SK-N-SH (cell line): ENCODE data around the gene SYT5. TPM values are rescaled to one million over a fixed set of nuclear protein-coding genes. Genes with fewer than 3 reads are reported as not detected.

Experiments used
- CTCF ChIA-PET: fragments of 300-600, 350-600 bp; formaldehyde crosslinking; extraction: SDS; loops from one replicate; lab custom pipeline; 2021; lab: Yijun Ruan, JAX
- POLR2A ChIA-PET: fragments of 350-600 bp; sonication (Branson Sonifier 250); formaldehyde crosslinking; extraction: SDS; loops from one replicate; lab custom pipeline; 2020; ENCODE audit warnings: antibody characterized with exemption, inconsistent platforms; lab: Yijun Ruan, JAX
- DNase-seq: peaks from one replicate; pipeline ENCODE4 v3.0.0; 2012
- H2AFZ ChIP-seq: fragments of 200-600 bp; sonication (generic); 2 replicates; pipeline ENCODE4 v1.8.1; 2016; ENCODE audit warnings: antibody characterized with exemption, mild to moderate bottlenecking, low read depth
- H3F3A ChIP-seq: fragments of 200-600 bp; sonication (generic); replicated peaks from 2 replicates; pipeline ENCODE3; 2016; ENCODE audit warnings: antibody characterized with exemption, mild to moderate bottlenecking; ENCODE audit not compliant: insufficient read depth
- H3K27ac ChIP-seq, 2 experiments: fragments of 200-500 bp in 1 of 2; fragments of 200-600 bp in 1 of 2; sonication (Bioruptor generic) in 1 of 2; sonication (generic), shearing (Covaris generic) in 1 of 2; 2 replicates each; pipeline versions ENCODE4 v1.5.1 to v1.6.1; 2014 to 2016; ENCODE audit warnings: low read depth in 2 of 2, inconsistent platforms in 1 of 2, low read length in 1 of 2, mild to moderate bottlenecking in 1 of 2, mixed read lengths in 1 of 2
- H3K27me3 ChIP-seq: fragments of 200-600 bp; sonication (generic), shearing (Covaris generic); 2 replicates; pipeline ENCODE4 v1.6.1; 2016; ENCODE audit warnings: mixed run types; ENCODE audit not compliant: insufficient read depth
- H3K36me3 ChIP-seq, 2 experiments: fragments of 200-500 bp in 1 of 2; fragments of 200-600 bp in 1 of 2; sonication (Bioruptor generic) in 1 of 2; sonication (generic) in 1 of 2; replicated peaks in 1 of 2; 2 replicates each; pipeline versions ENCODE3 to v1.5.1; 2014 to 2016; ENCODE audit warnings: low read length in 1 of 2, mild to moderate bottlenecking in 1 of 2; ENCODE audit not compliant: insufficient read depth in 2 of 2, control insufficient read depth in 1 of 2
- H3K4me1 ChIP-seq, 2 experiments: fragments of 200-500 bp in 1 of 2; fragments of 200-600 bp in 1 of 2; sonication (Bioruptor generic) in 1 of 2; sonication (generic), shearing (Covaris generic) in 1 of 2; 2 replicates each; pipeline versions ENCODE4 v1.5.1 to v1.6.1; 2014 to 2016; ENCODE audit warnings: low read depth in 1 of 2, low read length in 1 of 2, mixed run types in 1 of 2; ENCODE audit not compliant: insufficient read depth in 2 of 2, control insufficient read depth in 1 of 2
- H3K4me2 ChIP-seq: fragments of 200-600 bp; sonication (generic), shearing (Covaris generic); 2 replicates; pipeline ENCODE4 v1.6.1; 2017; ENCODE audit warnings: mixed run types
- H3K4me3 ChIP-seq, 2 experiments: fragments of 200-500 bp in 1 of 2; fragments of 200-600 bp in 1 of 2; sonication (Bioruptor generic) in 1 of 2; sonication (generic), shearing (Covaris generic) in 1 of 2; 2 replicates each; pipeline versions ENCODE4 v1.5.1 to v1.8.1; 2014 to 2016; ENCODE audit warnings: low read depth in 2 of 2, inconsistent platforms in 1 of 2, low read length in 1 of 2, mild to moderate bottlenecking in 1 of 2, mixed read lengths in 1 of 2, moderate library complexity in 1 of 2
- H3K79me2 ChIP-seq: fragments of 200-600 bp; sonication (generic); 2 replicates; pipeline ENCODE4 v1.8.1; 2017; ENCODE audit warnings: mild to moderate bottlenecking; ENCODE audit not compliant: insufficient read depth
- H3K9ac ChIP-seq: fragments of 200-600 bp; sonication (generic); 2 replicates; pipeline ENCODE4 v1.6.1; 2017; ENCODE audit warnings: mixed run types
- H3K9me2 ChIP-seq: fragments of 200-600 bp; sonication (generic); 2 replicates; pipeline ENCODE4 v1.6.1; 2017; ENCODE audit warnings: mixed run types
- H3K9me3 ChIP-seq: fragments of 200-600 bp; sonication (generic); 2 replicates; pipeline ENCODE4 v1.6.1; 2017; ENCODE audit warnings: mixed run types, mild to moderate bottlenecking, moderate library complexity
- H4K20me1 ChIP-seq: fragments of 200-600 bp; sonication (generic); 2 replicates; pipeline ENCODE4 v1.6.1; 2017; ENCODE audit warnings: mild to moderate bottlenecking, mixed run types; ENCODE audit not compliant: insufficient read depth
- CHD2 ChIP-seq: fragments of 150-350 bp; IDR thresholded peaks from 2 replicates; pipeline ENCODE4 v1.6.1; 2018; ENCODE audit warnings: low read length; ENCODE audit not compliant: partially characterized antibody
- CTCF ChIP-seq: fragments of 200-600 bp; sonication (generic); IDR thresholded peaks from 2 replicates; pipeline ENCODE4 v1.6.1; 2017; ENCODE audit warnings: antibody characterized with exemption, mild to moderate bottlenecking, moderate library complexity
- EP300 ChIP-seq, 2 experiments: IDR thresholded peaks; 2 replicates each; pipeline versions ENCODE4 v1.4.0 to v1.6.1; 2012; ENCODE audit warnings: borderline replicate concordance in 1 of 2, low read depth in 1 of 2, low read length in 1 of 2
- EZH2phosphoT487 ChIP-seq: fragments of 200-600 bp; sonication (generic); IDR thresholded peaks from 2 replicates; pipeline ENCODE4 v1.6.1; 2017; ENCODE audit warnings: low read depth, mixed run types, mild to moderate bottlenecking, antibody characterized with exemption, moderate library complexity, borderline replicate concordance
- FOSL2 ChIP-seq: IDR thresholded peaks from 2 replicates; pipeline ENCODE4 v1.4.0; 2012; ENCODE audit warnings: low read depth, mild to moderate bottlenecking, moderate library complexity, borderline replicate concordance
- FOXJ3 ChIP-seq: sonication (generic); formaldehyde crosslinking; IDR thresholded peaks from 2 replicates; pipeline ENCODE4 v1.5.1; 2020; ENCODE audit warnings: mild to moderate bottlenecking, missing genetic modification reagents
- GABPA ChIP-seq: IDR thresholded peaks from 2 replicates; pipeline ENCODE4 v1.4.0; 2012; ENCODE audit warnings: low read depth, mild to moderate bottlenecking
- GATA2 ChIP-seq: sonication (generic); formaldehyde crosslinking; IDR thresholded peaks from 2 replicates; pipeline ENCODE4 v1.5.0; 2020; ENCODE audit warnings: mild to moderate bottlenecking, missing genetic modification reagents
- IRF3 ChIP-seq: fragments of 150-350 bp; IDR thresholded peaks from 2 replicates; pipeline ENCODE4 v1.6.1; 2016; ENCODE audit warnings: mild to moderate bottlenecking, low read depth, low read length
- MAX ChIP-seq: IDR thresholded peaks from 2 replicates; pipeline ENCODE4 v1.4.0; 2012; ENCODE audit warnings: low read depth
- MEF2A ChIP-seq: IDR thresholded peaks from 2 replicates; pipeline ENCODE4 v1.4.0; 2012; ENCODE audit warnings: low read depth, borderline replicate concordance
- NFIC ChIP-seq: IDR thresholded peaks from 2 replicates; pipeline ENCODE4 v1.4.0; 2012; ENCODE audit warnings: borderline replicate concordance
- PBX3 ChIP-seq: IDR thresholded peaks from 2 replicates; pipeline ENCODE4; 2012
- RAD21 ChIP-seq: IDR thresholded peaks from 2 replicates; pipeline ENCODE4 v1.6.1; 2012; ENCODE audit warnings: mild to moderate bottlenecking, low read length
- RCOR1 ChIP-seq: fragments of 150-350 bp; IDR thresholded peaks from 2 replicates; pipeline ENCODE4 v1.6.1; 2017; ENCODE audit warnings: antibody characterized with exemption, low read length
- RXRA ChIP-seq: IDR thresholded peaks from 2 replicates; pipeline ENCODE4 v1.4.0; 2012; ENCODE audit warnings: low read depth, mild to moderate bottlenecking, borderline replicate concordance
- TAF1 ChIP-seq: IDR thresholded peaks from 2 replicates; pipeline ENCODE4 v1.6.1; 2012; ENCODE audit warnings: low read depth, mild to moderate bottlenecking, low read length, moderate library complexity, borderline replicate concordance
- USF1 ChIP-seq: IDR thresholded peaks from 2 replicates; pipeline ENCODE4 v1.4.0; 2012; ENCODE audit warnings: low read depth, borderline replicate concordance
- ZBTB33 ChIP-seq: IDR thresholded peaks from 2 replicates; pipeline ENCODE4 v1.4.0; 2012; ENCODE audit warnings: low read depth, borderline replicate concordance
- WGBS: methylation state at CpG from one replicate; pipeline ENCODE4 v1.1.6; 2017; ENCODE audit warnings: low lambda C conversion rate; 5-methylcytosine and 5-hydroxymethylcytosine counted together
- polyA plus RNA-seq, 3 experiments: library from polyadenylated mRNA; depleted of rRNA; stranded (reverse); fragments of >200 nt; gene quantifications; 2 replicates each; pipeline ENCODE4 v1.2.3, GENCODE V29; 2012

Gene SYT5
- polyA plus RNA-seq, 1 of the 3 experiments (the other 2 are of a cell fraction), result 0.21 TPM

GRCh38 chr19:55212447-55212846 is 32.4 kb upstream of the SYT5 start:
- Histone ChIP-seq H2AFZ (no peak overlapping the region), H3K4me3 (no peak overlapping the region), H3K4me2 (no peak overlapping the region), H3K9me2 (no peaks in the 10 kb centered on the region), H3K27ac (no peak overlapping the region), H3K9ac (no peak overlapping the region), H3K4me1 (peaks cover 11 to 22% of the 10 kb centered on the region in 2 experiments; a peak in 3 of 4 replicates), H4K20me1 (peaks cover 5% of the 10 kb centered on the region; the same call in 1 of the 2 replicates), H3K79me2 (no peaks in the 10 kb centered on the region), H3K9me3 (no peaks in the 10 kb centered on the region), H3K36me3 (no peaks in the 10 kb centered on the region), H3K27me3 (no peaks in the 10 kb centered on the region), H3F3A (peaks cover 28% of the 10 kb centered on the region)
- ChIA-PET POLR2A (no interaction called here), CTCF (no interaction called here)
- 83% methylated on average over 3 of the region's 3 CpGs for WGBS
- no peak for DNase-seq
- peak; percentile 25 for TF ChIP-seq CTCF
- TF ChIP-seq CHD2, result no peak

GRCh38 chr19:55209693-55210472 is 29.8 kb upstream of the SYT5 start:
- ChIA-PET POLR2A (interaction anchor here (0.9 kb wide), 1 partner anchor 19 kb away, joined by 3 read pairs; no protein-coding TSS in a partner anchor), CTCF (interaction anchor here (1.3 kb wide), 1 partner anchor 69 kb away, joined by 3 read pairs; no protein-coding TSS in a partner anchor)
- 53% methylated on average over 9 of the region's 17 CpGs for WGBS
- TF ChIP-seq FOXJ3, result no peak
- TF ChIP-seq EP300 (IDR thresholded peaks at IDR 0.05; ENCODE audit: borderline replicate concordance in 1 of 2, low read depth in 1 of 2, low read length in 1 of 2), result peak in 1 of 2 experiments; percentile 68; a peak in 2 of 4 replicates
- TF ChIP-seq MEF2A, result peak; percentile 98
- 0 out of 2 replicates have a peak, but pooled peaks have one; percentile 17 for TF ChIP-seq ZBTB33
- no peak for TF ChIP-seq GABPA
- TF ChIP-seq MAX, result no peak
- peak; percentile 88 for TF ChIP-seq RXRA
- TF ChIP-seq IRF3, result no peak
- peak; percentile 31 for TF ChIP-seq PBX3
- no peak for TF ChIP-seq EZH2phosphoT487
- no peak for TF ChIP-seq RCOR1
- no peak for TF ChIP-seq RAD21
- TF ChIP-seq NFIC, result peak; percentile 77; the same call in 1 of the 2 replicates
- peak; percentile 87 for TF ChIP-seq FOSL2
- TF ChIP-seq GATA2 (CRISPR knock-in tag), result no peak
- no peak for TF ChIP-seq TAF1
- no peak for TF ChIP-seq USF1

More at GRCh38 chr19:55209693-55210472, 29.8 kb upstream of the SYT5 start:
- H2AFZ ChIP-seq, result no peak overlapping the region
- no peak for DNase-seq
- no peaks in the 10 kb centered on the region for H3K79me2 ChIP-seq
- H3F3A ChIP-seq, result peaks cover 19% of the 10 kb centered on the region
- peak overlapping the region in 1 of 2 experiments; percentile 63; a peak in 2 of 4 replicates for H3K27ac ChIP-seq
- peaks cover 20 to 23% of the 10 kb centered on the region in 2 experiments; a peak in 3 of 4 replicates for H3K4me1 ChIP-seq
- no peak overlapping the region for H3K9ac ChIP-seq
- peak overlapping the region; percentile 38 for H3K4me2 ChIP-seq
- H3K9me2 ChIP-seq, result no peaks in the 10 kb centered on the region
- H3K4me3 ChIP-seq, result no peak overlapping the region
- no peaks in the 10 kb centered on the region for H3K9me3 ChIP-seq
- H3K27me3 ChIP-seq, result no peaks in the 10 kb centered on the region
- H3K36me3 ChIP-seq, result no peaks in the 10 kb centered on the region
- H4K20me1 ChIP-seq, result peaks cover 5% of the 10 kb centered on the region; the same call in 1 of the 2 replicates
